Fibroblast of mammary gland (primary cell): Measurements from ENCODE around the gene EPC1.
A peak's percentile ranks its signal among the peaks of the same experiment; 100 is the strongest.

Experiments used
- DNase-seq: peaks from one replicate; pipeline ENCODE4 v3.0.0-alpha.2; 2010; ENCODE audit warnings: low read depth
- H3K4me3 ChIP-seq: 2 replicates; pipeline ENCODE4 v1.5.1; 2011; ENCODE audit warnings: low read depth, mild to moderate bottlenecking, low read length, moderate library complexity; ENCODE audit not compliant: control insufficient read depth
- TF ChIP-seq, protein P1 (sequence below): conservative IDR thresholded peaks from 2 replicates; pipeline ENCODE4 v1.5.1; 2011; ENCODE audit warnings: low read depth, low read length, inconsistent platforms; ENCODE audit not compliant: control insufficient read depth, insufficient read depth

EPC1 gene

DNA sequence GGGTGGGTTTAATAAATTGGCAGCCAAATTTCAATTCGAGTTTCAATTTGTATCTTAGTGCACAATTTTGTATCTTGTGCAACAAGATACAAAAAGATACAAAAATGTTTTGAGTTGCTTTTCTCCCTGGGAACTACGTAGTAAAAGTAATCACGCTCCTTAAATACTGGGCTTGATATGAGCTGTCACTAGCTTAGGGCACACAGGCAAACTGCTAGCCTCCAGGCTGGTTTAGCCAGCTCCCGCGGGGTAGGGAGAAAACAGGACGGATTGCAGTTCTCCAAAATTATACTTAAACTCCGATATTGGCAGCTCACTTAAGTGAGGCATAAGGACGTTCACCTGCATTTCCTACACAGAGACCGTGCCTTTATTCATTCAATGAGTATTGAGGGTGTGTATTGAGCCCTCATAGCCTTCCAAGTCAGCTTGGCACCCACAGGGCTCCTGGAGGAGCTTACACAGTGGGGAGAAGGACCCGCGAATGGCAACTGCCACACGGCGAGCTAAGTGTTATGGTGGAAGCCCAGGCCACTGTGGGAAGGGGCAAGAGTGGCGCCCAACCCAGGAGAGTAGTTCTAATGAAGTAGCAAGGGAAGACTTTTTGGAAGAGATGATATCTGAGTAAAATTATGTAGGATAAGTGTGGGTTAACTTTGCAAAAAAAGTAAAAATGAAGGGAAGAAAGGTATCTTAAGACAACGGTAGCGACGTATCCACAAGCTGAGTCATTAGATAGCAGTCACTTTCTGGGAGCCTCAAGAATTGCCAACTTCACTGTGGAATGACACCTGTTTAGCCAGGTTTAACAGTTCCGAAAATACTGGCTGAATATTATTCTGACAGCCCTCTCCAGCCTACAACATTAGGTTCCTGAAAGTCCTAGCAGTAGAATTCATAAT lies 1.6 kb upstream of the EPC1 start:
- DNase-seq = no peak
- TF ChIP-seq, protein P1, sequence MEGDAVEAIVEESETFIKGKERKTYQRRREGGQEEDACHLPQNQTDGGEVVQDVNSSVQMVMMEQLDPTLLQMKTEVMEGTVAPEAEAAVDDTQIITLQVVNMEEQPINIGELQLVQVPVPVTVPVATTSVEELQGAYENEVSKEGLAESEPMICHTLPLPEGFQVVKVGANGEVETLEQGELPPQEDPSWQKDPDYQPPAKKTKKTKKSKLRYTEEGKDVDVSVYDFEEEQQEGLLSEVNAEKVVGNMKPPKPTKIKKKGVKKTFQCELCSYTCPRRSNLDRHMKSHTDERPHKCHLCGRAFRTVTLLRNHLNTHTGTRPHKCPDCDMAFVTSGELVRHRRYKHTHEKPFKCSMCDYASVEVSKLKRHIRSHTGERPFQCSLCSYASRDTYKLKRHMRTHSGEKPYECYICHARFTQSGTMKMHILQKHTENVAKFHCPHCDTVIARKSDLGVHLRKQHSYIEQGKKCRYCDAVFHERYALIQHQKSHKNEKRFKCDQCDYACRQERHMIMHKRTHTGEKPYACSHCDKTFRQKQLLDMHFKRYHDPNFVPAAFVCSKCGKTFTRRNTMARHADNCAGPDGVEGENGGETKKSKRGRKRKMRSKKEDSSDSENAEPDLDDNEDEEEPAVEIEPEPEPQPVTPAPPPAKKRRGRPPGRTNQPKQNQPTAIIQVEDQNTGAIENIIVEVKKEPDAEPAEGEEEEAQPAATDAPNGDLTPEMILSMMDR = no peak
- H3K4me3 ChIP-seq = no peak overlapping the region

DNA sequence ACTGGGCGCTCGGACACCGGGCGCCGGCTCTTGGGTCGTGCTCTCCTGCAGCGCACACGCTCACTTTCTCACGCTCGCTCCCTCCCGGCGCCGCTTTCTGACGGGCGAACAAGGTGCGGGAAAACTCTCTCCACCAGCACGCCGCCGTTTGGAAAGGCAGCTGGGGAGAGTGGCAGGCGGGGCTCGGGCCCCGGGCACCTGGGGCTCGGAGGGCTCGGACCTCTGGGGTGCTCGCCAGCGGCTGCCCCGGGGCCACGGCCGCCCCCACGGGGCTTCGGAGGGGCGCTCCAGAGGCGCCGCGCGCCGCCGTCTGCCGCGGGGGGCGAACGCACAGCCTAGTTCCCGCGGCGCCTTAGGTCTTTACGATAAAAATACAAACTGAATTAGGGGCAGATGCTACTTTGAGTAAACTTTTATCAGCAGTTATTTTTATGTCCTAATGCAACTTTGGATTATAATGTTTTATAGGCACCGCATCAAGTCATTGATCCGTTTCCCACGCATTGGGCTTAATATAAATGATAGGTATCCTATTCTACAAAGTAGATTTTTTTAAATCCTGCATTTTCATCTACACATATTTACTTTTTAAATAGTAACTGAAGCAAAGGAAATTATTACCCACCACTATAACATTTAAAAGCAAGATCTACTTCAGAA lies 535 bp upstream of the EPC1 start:
- no peak for DNase-seq
- H3K4me3 ChIP-seq = peak overlapping the region; percentile 95
- TF ChIP-seq, protein P1 = no peak

GRCh38 chr10:32346134-32346550 lies 816 bp downstream of the EPC1 start:
- DNase-seq = peak; percentile 94
- TF ChIP-seq, protein P1 = peak; percentile 63
- peak overlapping the region; percentile 95 for H3K4me3 ChIP-seq

- TF ChIP-seq, protein P1 = no peak
- DNase-seq = peak; percentile 57
- no peak overlapping the region for H3K4me3 ChIP-seq
Observed at GRCh38 chr10:32341596-32341995, 5.4 kb downstream of the EPC1 start.

- H3K4me3 ChIP-seq = no peak overlapping the region
- no peak for DNase-seq
- TF ChIP-seq, protein P1 = no peak
Observed at GRCh38 chr10:32340596-32341180, 6.3 kb downstream of the EPC1 start.

GRCh38 chr10:32338262-32338661 lies 8.7 kb downstream of the EPC1 start:
- TF ChIP-seq, protein P1 = no peak
- no peak overlapping the region for H3K4me3 ChIP-seq
- DNase-seq = peak; percentile 70
